Hepatocyte (in vitro differentiated cells): ENCODE measurements around the gene HSFX3. TPM values are rescaled to one million over a fixed set of nuclear protein-coding genes. Genes with fewer than 3 reads are reported as not detected.

Experiments used
- DNase-seq: peaks from one replicate; pipeline ENCODE4 v3.0.0-alpha.2; 2016; ENCODE audit warnings: low spot score
- H2AFZ ChIP-seq: fragments of 200-600 bp; sonication (generic); 2 replicates; pipeline ENCODE4 v1.6.0; 2016; ENCODE audit warnings: antibody characterized with exemption, mild to moderate bottlenecking
- H3K27ac ChIP-seq: fragments of 200-600 bp; sonication (generic); 2 replicates; pipeline ENCODE4 v1.5.1; 2016; ENCODE audit warnings: mild to moderate bottlenecking
- H3K27me3 ChIP-seq: fragments of 200-600 bp; sonication (generic); 2 replicates; pipeline ENCODE4 v1.6.1; 2016
- H3K36me3 ChIP-seq: fragments of 200-600 bp; sonication (generic); replicated peaks from 2 replicates; pipeline ENCODE4 v1.5.1; 2016; ENCODE audit warnings: low read depth; ENCODE audit not compliant: insufficient read depth
- H3K4me1 ChIP-seq: fragments of 200-600 bp; sonication (generic); 2 replicates; pipeline ENCODE4 v1.5.1; 2016; ENCODE audit warnings: mild to moderate bottlenecking, moderate library complexity; ENCODE audit not compliant: insufficient read depth
- H3K4me2 ChIP-seq: fragments of 200-600 bp; sonication (generic); 2 replicates; pipeline ENCODE4 v1.6.0; 2016
- H3K4me3 ChIP-seq: fragments of 200-600 bp; sonication (generic); 2 replicates; pipeline ENCODE4 v1.5.1; 2016; ENCODE audit warnings: mild to moderate bottlenecking
- H3K79me2 ChIP-seq: fragments of 200-600 bp; sonication (generic); 2 replicates; pipeline ENCODE4 v1.6.0; 2017; ENCODE audit warnings: mild to moderate bottlenecking
- H3K9me2 ChIP-seq: fragments of 200-600 bp; sonication (generic); replicated peaks from 2 replicates; pipeline ENCODE4 v1.6.0; 2017; ENCODE audit warnings: mild to moderate bottlenecking; ENCODE audit not compliant: insufficient read depth
- H3K9me3 ChIP-seq: fragments of 200-600 bp; sonication (generic); 2 replicates; pipeline ENCODE4 v1.5.1; 2016; ENCODE audit warnings: low read depth, mild to moderate bottlenecking
- H4K20me1 ChIP-seq: fragments of 200-600 bp; sonication (generic); 2 replicates; pipeline ENCODE4 v1.6.0; 2016; ENCODE audit warnings: mild to moderate bottlenecking; ENCODE audit not compliant: insufficient read depth, poor library complexity, severe bottlenecking
- EZH2 ChIP-seq: fragments of 200-600 bp; sonication (generic); IDR thresholded peaks from 2 replicates; pipeline ENCODE4 v1.6.1; 2016; ENCODE audit warnings: antibody characterized with exemption, mild to moderate bottlenecking, borderline replicate concordance
- EZH2phosphoT487 ChIP-seq: fragments of 200-600 bp; sonication (generic); IDR thresholded peaks from one replicate; pipeline ENCODE4 v1.6.1; 2018; ENCODE audit warnings: antibody characterized with exemption, mild to moderate bottlenecking, low read depth, moderate library complexity; ENCODE audit not compliant: unreplicated experiment, severe bottlenecking
- WGBS: methylation state at CpG from one replicate; pipeline ENCODE4 v1.1.6; 2016; ENCODE audit warnings: low lambda C conversion rate; ENCODE audit errors: missing lambda C conversion rate; 5-methylcytosine and 5-hydroxymethylcytosine counted together
- polyA plus RNA-seq: library from polyadenylated mRNA; unstranded; fragments of >200 nt; fragmentation: Nextera tagmentation; extraction: Ambion mirVana; gene quantifications from 2 replicates; pipeline ENCODE4 v1.2.1, GENCODE V29; 2016
- total RNA-seq: library from RNA; depleted of rRNA; stranded (reverse); fragments of >200 nt; gene quantifications from 2 replicates; pipeline ENCODE4 v1.2.3, GENCODE V29; 2014
- TF ChIP-seq, protein P1 (sequence below): fragments of 200-600 bp; sonication (generic); IDR thresholded peaks from 2 replicates; pipeline ENCODE4 v1.5.1; 2016; ENCODE audit warnings: antibody characterized with exemption, mild to moderate bottlenecking; ENCODE audit not compliant: poor library complexity

HSFX3 gene
- total and polyA plus RNA-seq, 2 experiments from 2014 or later: not detected

DNA sequence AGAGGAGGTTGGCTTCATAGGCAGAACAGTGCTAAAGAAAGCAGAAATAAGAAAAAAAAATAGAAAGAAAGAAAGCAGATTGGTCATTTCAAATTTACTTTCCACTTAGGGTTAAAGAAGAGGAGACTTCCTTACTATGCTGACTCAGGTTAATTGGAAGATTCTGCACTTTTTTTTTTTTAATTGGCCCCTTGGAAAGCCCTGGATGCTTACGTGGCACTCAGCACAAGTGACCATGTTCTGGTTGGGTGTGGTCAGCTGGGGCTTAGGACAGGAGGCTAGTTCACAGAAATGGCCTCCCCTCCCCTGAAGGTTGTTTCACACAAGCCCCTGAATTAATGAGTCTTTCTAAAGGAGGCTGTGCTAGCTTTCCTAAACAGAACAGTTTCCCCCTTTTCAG lies 23.0 kb upstream of the HSFX3 start:
- no peak overlapping the region for H3K4me2 ChIP-seq
- H3K9me2 ChIP-seq: no peaks in the 10 kb centered on the region
- H3K4me3 ChIP-seq: no peak overlapping the region
- TF ChIP-seq EZH2: no peak
- no peak for TF ChIP-seq EZH2phosphoT487
- TF ChIP-seq, protein P1, sequence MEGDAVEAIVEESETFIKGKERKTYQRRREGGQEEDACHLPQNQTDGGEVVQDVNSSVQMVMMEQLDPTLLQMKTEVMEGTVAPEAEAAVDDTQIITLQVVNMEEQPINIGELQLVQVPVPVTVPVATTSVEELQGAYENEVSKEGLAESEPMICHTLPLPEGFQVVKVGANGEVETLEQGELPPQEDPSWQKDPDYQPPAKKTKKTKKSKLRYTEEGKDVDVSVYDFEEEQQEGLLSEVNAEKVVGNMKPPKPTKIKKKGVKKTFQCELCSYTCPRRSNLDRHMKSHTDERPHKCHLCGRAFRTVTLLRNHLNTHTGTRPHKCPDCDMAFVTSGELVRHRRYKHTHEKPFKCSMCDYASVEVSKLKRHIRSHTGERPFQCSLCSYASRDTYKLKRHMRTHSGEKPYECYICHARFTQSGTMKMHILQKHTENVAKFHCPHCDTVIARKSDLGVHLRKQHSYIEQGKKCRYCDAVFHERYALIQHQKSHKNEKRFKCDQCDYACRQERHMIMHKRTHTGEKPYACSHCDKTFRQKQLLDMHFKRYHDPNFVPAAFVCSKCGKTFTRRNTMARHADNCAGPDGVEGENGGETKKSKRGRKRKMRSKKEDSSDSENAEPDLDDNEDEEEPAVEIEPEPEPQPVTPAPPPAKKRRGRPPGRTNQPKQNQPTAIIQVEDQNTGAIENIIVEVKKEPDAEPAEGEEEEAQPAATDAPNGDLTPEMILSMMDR: no peak
- no peak overlapping the region for H3K27ac ChIP-seq
- peak; percentile 2 for DNase-seq
- H4K20me1 ChIP-seq: no peaks in the 10 kb centered on the region
- H3K79me2 ChIP-seq: no peaks in the 10 kb centered on the region
- 67% methylated on average over 1 of the region's 1 CpG for WGBS
- H3K36me3 ChIP-seq: no peaks in the 10 kb centered on the region
- H3K9me3 ChIP-seq: no peaks in the 10 kb centered on the region
- no peaks in the 10 kb centered on the region for H3K4me1 ChIP-seq
- H2AFZ ChIP-seq: no peak overlapping the region
- H3K27me3 ChIP-seq: no peaks in the 10 kb centered on the region

DNA sequence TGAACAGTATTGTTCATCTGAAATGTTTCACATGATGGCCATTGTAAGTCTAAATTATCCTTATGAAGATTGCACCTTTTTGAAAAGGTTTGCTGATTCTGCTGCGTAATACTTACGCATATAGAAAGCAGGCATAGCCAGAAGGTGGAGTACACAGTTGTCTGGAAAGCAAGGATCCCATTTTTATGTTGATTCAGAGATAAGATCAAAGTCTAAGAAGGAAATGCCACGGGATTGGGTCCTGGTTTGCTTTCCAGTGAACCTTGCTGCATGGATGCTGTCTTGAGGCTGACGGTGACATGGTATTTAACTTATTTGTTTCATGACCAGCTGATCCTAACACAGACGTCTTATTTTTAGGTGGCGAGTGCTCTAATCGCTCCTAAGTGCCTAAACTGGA lies 22.0 kb upstream of the HSFX3 start:
- Histone ChIP-seq H3K4me1 (no peaks in the 10 kb centered on the region), H3K27ac (no peak overlapping the region), H3K27me3 (no peaks in the 10 kb centered on the region), H2AFZ (no peak overlapping the region), H3K36me3 (no peaks in the 10 kb centered on the region), H3K4me2 (no peak overlapping the region), H3K9me2 (no peaks in the 10 kb centered on the region), H3K9me3 (no peaks in the 10 kb centered on the region), H3K4me3 (no peak overlapping the region), H4K20me1 (no peaks in the 10 kb centered on the region), H3K79me2 (no peaks in the 10 kb centered on the region)
- 55% methylated on average over 7 of the region's 7 CpGs for whole genome bisulfite sequencing
- TF ChIP-seq EZH2phosphoT487 (no peak), EZH2 (no peak)
- TF ChIP-seq, protein P1: no peak
- peak; percentile 4 for DNase-seq

DNA sequence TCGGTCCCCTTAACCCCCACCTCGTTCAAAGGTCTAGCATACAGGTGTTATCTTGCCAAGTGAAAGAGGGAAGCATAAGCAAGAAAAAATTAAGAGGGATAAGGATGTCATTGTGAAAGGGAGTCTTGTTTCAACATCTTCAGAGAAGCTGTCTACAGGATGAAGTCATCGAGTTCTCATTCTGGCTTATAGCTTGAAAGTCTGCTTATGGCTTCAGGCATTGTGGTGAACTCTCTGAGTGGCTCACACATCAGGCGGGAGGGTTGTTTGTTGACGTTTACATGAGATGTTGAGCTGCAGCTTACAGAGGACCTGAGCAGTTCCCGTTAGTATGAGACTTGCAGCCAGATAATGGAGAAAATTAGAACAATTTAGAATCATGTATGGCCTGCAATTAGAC lies 20.9 kb upstream of the HSFX3 start:
- Histone ChIP-seq H3K4me2 (no peak overlapping the region), H2AFZ (no peak overlapping the region), H3K4me1 (no peaks in the 10 kb centered on the region), H3K4me3 (no peak overlapping the region), H3K9me2 (no peaks in the 10 kb centered on the region), H3K9me3 (no peaks in the 10 kb centered on the region), H3K27me3 (no peaks in the 10 kb centered on the region), H3K27ac (no peak overlapping the region), H3K79me2 (no peaks in the 10 kb centered on the region), H3K36me3 (no peaks in the 10 kb centered on the region), H4K20me1 (no peaks in the 10 kb centered on the region)
- WGBS: 48% methylated on average over 6 of the region's 6 CpGs
- TF ChIP-seq, protein P1: no peak
- TF ChIP-seq EZH2: no peak
- TF ChIP-seq EZH2phosphoT487: no peak
- peak; percentile 44 for DNase-seq

DNA sequence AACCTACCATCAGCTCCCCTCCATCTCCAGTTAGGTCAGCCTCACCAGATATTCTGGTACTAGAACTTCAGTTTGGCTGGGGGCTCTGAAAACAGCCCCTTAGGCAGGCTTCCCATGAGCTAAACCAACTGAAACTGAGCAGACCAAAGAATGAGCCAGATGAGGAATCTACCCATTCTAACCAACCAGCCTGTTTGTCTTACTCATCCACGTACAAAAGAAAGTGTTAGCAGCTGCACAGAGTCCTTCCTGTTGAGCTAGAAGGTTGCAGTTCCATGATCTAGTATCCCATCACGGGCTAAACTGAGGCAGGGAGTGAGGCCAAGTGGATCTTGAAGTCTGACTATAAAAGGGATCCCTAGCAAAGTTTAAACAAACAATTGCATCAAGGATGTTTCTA lies 20.0 kb upstream of the HSFX3 start:
- no peak overlapping the region for H2AFZ ChIP-seq
- no peaks in the 10 kb centered on the region for H3K9me2 ChIP-seq
- no peak for TF ChIP-seq EZH2
- TF ChIP-seq EZH2phosphoT487: no peak
- 59% methylated on average over 2 of the region's 2 CpGs for WGBS
- H3K9me3 ChIP-seq: no peaks in the 10 kb centered on the region
- DNase-seq: no peak
- H3K27ac ChIP-seq: no peak overlapping the region
- H3K79me2 ChIP-seq: no peaks in the 10 kb centered on the region
- H3K4me3 ChIP-seq: no peak overlapping the region
- no peaks in the 10 kb centered on the region for H4K20me1 ChIP-seq
- H3K27me3 ChIP-seq: no peaks in the 10 kb centered on the region
- H3K36me3 ChIP-seq: no peaks in the 10 kb centered on the region
- no peak overlapping the region for H3K4me2 ChIP-seq
- no peaks in the 10 kb centered on the region for H3K4me1 ChIP-seq
